T follicular helper cell (primary cell): ENCODE data around the gene BDP1.
A peak's percentile ranks its signal among the peaks of the same experiment; 100 is the strongest.
"Not testable (repeated sequence)": the region's sequence is repeated elsewhere in the genome, so short reads cannot be mapped to it uniquely, and the experiment has no call there.

ENCODE experiments used
- DNase-seq: peaks from one replicate; pipeline ENCODE4 v3.0.0-alpha.2; 2020; ENCODE audit warnings: low read depth
- total RNA-seq, 2 experiments: gene quantifications; one replicate each; lab custom pipeline; 2026; lab: John Stamatoyannopoulos, UW

The BDP1 gene, protein sequence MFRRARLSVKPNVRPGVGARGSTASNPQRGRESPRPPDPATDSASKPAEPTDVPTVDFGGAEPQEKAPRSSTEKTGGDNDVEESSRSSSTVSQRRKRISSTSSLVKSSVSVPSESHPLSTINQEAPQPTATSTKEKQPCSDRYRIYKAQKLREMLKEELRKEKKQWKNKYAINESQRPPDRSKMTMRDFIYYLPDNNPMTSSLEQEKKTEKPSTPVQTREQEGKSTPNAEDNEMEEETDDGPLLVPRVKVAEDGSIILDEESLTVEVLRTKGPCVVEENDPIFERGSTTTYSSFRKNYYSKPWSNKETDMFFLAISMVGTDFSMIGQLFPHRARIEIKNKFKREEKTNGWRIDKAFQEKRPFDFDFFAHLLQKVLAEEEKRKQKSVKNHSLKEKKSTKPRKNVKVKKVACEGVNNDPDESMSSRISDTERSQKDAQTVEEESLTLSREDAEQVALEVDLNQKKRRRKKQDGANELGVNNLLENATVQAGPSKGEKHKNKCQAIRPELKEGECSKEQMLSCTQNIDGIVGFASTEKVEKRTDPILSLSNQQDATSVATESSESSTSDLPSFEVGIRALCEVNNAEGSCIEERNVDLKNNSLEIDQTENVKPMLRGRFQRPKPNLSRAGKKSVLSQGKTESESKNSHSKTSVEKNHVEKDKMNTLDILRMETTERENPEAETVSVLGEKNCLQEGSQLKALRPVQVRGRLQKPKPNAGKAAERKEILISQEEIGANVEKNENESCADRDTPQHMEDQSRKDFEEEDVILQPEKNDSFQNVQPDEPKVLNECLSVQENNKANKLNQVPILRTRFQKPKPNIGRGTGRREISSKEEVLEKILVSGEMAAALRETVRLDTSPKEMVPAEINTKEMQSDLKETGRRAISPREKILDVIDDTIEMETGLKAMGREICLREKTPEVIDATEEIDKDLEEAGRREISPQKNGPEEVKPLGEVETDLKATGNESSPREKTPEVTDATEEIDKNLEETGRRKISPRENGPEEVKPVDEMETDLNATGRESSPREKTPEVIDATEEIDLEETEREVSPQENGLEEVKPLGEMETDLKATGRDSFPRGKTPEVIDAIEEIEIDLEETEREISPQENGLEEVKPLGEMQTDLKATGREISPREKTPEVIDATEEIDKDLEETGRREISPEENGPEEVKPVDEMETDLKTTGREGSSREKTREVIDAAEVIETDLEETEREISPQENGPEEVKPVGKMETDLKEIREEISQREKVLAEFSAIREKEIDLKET (N-terminal part only)
- 279 to 289 reads per million in 2 experiments for total RNA-seq

DNA sequence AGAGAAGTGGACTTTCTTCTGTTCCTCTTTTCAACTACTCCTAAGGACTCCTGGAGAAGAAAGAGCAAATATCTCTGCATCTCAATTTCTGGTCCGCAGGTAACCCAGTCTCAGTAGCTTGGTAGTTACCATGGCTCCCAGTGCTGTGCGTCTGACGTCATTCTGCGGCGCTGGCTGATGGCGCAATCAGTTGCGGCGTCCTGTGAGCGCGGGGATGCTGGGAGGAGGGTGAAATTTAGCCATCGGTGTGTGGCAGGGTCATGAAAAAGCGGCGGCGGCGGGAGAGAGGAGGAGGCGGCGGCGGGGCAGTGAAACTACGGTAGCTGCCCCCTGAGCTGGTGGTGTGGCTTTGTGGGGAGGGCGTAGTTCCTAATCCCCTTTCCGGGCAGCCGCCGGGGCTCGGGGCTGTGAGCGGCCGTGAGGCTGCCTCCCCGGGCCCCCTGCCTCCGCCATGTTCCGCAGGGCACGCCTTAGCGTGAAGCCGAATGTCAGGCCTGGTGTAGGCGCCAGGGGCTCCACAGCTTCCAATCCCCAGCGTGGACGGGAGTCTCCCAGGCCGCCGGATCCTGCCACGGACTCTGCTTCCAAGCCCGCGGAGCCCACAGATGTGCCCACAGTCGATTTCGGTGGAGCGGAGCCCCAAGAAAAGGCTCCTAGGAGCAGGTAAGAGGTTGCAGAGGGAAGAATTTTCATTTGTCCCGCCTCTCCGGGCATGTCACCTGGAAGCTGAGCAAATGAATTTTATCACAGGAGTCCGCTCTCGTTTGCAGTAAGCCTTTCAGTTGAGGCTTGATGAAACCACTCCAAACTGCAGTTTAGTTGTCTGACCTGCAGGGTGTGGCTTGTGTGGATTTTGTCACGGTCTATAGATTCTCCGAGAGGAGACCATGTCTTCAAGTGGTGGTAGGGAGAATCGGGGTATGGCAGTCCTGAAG lies at the start of gene BDP1:
Gene BDP1, plus strand, starts transcription at position 225 of the 935 bp plus-strand sequence. Its CDS starts 227 bp downstream, at position 452.
- DNase-seq, result peak; percentile 97

- not testable (repeated sequence) for DNase-seq
Measured at GRCh38 chr5:71410088-71410487, 45.4 kb upstream of the BDP1 start.

DNA sequence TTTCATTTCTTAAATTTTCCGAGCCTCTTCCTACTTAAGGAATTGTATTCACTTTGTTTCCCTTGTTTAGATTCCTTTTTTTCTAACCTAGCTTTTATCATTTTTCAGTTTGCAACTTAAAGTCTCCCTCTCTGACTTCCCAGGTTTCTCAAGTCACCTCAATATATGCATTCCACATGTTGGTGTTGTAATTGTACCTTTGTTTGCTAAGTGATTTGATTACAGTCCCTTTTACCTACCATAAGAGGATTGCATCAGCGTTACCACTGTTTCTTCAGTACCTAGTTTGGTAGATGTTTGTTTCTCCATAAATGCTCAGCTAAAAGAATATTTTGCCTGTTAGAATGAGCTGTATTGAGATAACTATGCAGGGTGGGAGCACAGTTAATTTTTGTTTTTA lies 39.8 kb upstream of the BDP1 start:
- not testable (repeated sequence) for DNase-seq

- DNase-seq, result not testable (repeated sequence)
Measured at GRCh38 chr5:71418026-71418425, 37.4 kb upstream of the BDP1 start.

GRCh38 chr5:71421278-71421677 lies 34.2 kb upstream of the BDP1 start:
- not testable (repeated sequence) for DNase-seq

- DNase-seq, result not testable (repeated sequence)
Measured at GRCh38 chr5:71423896-71424295, 31.6 kb upstream of the BDP1 start.

DNA sequence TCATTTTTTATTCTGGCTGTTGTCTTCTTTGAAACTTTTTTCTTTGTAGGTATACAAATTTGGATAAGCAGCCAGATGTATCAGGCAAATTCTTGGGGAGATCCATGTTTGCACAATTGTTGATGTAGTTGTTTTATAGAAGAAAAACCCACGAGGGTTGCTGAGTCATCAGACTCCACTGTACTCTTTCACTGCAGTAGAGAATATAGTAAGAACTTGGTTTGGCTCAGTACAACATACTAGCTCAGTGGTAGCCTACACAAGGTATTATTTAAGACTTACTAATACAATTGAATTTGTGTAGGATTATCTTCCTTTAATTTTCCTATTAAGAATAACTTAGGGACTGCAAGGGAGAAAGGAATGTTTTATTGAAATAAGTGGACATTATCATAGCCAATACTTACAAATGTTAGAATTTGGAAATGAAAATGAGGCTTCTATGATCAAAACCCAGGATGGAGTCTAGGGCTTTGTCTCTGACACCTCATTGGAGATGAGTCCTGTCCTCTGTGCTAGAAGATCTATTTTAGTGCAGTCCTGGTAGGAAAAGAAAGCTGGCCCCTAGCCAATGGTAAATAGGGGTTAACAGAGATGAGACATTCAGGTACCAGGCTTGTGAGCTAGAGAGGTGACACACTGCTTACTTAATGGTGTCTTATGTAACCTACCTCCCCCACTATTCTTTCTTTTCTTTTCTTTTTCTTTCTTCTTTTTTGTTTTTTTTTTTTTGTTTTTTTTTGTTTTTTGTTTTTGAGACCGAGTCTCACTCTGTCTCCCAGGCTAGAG lies 28.6 kb upstream of the BDP1 start:
- not testable (repeated sequence) for DNase-seq

DNA sequence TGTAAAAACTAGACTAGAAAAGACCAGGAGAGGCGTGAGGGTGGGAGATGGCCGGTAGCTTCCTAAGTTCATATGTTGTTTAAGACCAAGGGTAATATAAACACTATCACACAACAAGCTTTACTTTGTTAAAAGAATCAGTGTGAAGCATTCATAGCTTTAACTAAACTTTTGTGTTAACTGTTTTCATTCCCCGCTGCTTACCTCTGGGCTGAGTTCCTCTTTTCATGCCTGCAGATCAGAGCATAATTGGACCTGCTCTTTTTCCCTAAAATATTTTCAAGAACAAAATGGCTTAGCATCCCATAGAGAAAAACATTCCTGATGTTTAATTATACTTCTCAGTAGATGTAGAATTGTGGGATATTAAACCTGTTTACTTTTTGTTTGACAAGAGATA lies 23.0 kb upstream of the BDP1 start:
- DNase-seq, result not testable (repeated sequence)

DNA sequence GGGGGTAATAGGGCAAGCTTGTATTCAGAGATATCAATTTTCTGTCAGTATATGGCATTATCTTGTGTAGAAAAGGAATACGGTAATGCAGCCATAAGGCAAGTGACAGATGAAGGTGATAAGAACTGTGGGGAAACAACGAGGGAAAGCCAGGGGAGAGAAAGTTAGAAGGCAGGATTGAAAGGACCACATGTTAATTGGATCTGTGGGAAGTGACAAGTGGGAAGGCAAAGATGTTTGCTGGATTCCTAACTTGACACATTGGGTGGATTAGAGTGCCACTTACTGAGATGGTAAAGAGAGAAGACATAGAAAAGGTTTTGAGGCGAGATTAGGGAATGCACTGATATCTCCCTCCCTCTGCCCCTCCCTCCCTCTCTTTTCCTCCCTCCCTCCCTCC lies 20.6 kb upstream of the BDP1 start:
- not testable (repeated sequence) for DNase-seq

DNA sequence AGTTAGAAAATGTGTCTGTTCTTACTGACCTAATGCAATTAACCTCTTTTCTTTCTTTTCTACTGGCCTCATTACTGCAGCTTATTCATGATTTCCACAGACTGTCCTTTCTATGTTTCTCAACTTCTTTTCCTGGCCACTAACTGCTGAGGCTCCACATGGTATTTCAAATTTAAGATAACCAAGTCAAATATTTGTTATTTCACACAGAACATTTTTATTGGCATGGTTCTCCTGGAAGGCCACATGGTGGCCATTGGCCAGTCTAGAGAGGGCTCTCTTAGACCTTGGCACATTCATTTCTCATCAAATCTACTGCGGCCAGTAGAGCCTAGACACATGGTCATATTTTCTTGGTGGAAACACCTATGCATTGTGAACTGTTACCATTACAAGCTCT lies 13.9 kb upstream of the BDP1 start:
- DNase-seq, result not testable (repeated sequence)

DNA sequence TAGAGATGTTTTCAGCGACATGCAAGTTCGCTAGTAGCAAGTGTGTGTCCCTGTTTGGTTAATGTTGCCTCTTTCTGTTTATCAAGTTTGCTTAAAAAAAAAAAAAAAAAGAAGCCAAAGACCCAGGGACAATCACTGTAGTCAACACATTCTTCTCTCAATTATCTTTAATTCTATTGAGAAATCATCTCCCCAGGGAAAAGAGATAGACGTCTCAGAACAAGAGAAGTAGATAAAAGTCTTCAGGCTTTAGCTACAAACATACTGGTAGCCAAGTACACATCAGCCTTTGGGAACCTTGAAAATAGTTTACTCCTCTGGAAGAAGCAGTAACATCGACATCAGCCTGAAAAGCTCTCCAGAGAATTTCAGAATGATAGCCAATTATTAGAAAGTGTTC lies 11.6 kb upstream of the BDP1 start:
- not testable (repeated sequence) for DNase-seq

DNA sequence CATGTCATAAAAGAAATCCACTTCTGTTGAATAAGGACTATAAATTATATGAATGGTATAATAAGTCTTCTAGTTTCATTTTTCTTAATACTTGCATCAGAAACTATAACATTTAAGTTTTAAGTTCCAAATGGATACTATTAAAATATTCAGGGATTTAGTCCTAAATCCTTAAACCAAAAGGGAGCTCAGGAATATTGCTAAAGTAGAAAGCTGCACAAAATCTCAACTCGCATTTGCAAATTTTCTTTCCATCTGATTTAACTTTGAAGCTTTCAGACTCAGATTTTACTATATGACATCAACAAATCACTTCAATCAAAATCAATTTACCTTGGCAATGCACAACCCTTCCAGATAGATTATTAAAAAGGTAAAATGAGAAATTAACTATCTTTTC lies 10.4 kb upstream of the BDP1 start:
- DNase-seq, result not testable (repeated sequence)

GRCh38 chr5:71445523-71446152 lies 9.8 kb upstream of the BDP1 start:
- not testable (repeated sequence) for DNase-seq

- DNase-seq, result not testable (repeated sequence)
Measured at GRCh38 chr5:71446540-71447216, 8.8 kb upstream of the BDP1 start.

DNA sequence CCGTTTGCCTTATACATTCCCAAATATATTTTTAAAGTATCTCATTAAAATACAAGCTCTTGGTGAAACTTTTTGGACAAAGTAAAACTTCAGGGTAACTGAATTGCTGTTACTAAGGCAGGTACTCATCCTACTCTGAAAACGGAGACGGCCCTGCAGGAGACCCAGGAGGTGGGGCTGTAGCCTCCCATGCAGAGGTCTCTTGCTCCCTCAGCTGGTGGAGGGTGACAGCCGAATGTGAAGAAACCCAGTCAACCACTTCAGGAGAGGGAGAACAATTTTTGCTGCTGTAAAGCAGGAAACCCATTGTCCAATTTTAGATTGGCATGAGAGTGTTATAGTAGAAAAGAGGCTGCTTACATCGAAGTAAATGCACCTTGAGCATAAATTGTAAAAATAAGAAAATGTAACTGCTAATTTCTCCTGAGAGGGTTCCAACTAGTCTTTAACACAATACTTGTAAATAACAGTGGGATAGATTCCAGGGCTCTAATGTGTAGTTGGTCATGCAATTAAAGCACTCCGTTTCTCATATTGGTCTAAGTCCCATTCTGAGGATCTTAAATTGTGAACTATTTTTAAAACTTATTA lies 8.1 kb upstream of the BDP1 start:
- DNase-seq, result peak; percentile 25

DNA sequence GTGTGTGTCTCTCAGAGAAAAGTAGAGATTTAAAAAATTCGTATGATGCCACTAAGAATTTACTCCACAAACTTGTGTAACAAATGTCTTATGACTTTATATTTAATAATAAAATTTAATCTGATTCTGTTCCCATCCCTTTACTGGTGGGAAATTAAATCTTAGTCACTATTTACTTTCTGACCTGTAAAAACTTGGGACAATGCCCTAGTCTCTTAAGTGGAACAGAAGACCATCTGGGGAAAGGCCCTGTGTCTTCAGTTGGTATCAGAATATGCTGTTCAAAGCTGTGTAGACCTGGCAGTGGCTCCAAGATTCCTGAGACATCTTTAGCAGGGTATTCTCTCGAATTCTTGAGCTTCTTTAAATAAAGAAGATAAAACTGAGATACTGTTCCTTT lies 2.6 kb upstream of the BDP1 start:
- no peak for DNase-seq

GRCh38 chr5:71454913-71455312 lies 538 bp upstream of the BDP1 start:
- DNase-seq, result no peak

DNA sequence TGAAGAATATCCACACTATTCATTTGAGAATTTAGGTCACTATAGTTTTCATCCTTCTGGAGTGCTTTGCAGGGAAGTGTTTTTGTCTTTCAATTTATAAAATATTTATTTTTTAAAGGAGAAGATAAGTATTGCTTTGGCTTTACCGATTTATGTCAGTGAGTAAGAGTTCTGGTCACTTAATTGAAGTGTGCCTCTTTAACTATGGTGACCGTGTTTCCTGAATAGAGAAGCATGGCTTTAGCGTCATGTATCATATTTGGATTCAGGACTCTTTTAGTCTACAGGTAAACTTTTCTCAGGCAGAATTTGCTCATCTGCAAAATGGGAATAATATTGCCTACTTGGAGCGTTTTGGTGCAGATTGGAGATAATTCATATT lies 902 bp downstream of the BDP1 start:
- DNase-seq, result no peak
